HepG2 (cell line): ENCODE measurements around the gene ZMYND8. TPM values are rescaled to one million over a fixed set of nuclear protein-coding genes. Genes with fewer than 3 reads are reported as not detected.

Experiments used
- AGO2 ChIP-seq: fragments of 200-400 bp; formaldehyde crosslinking; optimal IDR thresholded peaks from 2 replicates; pipeline ENCODE3; 2017; ENCODE audit warnings: mild to moderate bottlenecking, low read depth, low read length, moderate library complexity
- CENPX ChIP-seq: sonication (generic); formaldehyde crosslinking; IDR thresholded peaks from 2 replicates; pipeline ENCODE4 v1.9.0; 2021; ENCODE audit warnings: mild to moderate bottlenecking, missing genetic modification reagents, moderate library complexity
- FOXM1 ChIP-seq: sonication (generic); formaldehyde crosslinking; IDR thresholded peaks from 2 replicates; pipeline ENCODE4 v1.5.0; 2020; ENCODE audit warnings: missing genetic modification reagents
- HDAC6 ChIP-seq: fragments of 200-600 bp; sonication (generic); IDR thresholded peaks from 2 replicates; pipeline ENCODE4 v1.7.0; 2017; ENCODE audit warnings: mild to moderate bottlenecking, antibody characterized with exemption, low read length, low read depth
- PAX8 ChIP-seq: sonication (generic); formaldehyde crosslinking; IDR thresholded peaks from 2 replicates; pipeline ENCODE4 v1.8.0; 2022; ENCODE audit warnings: mild to moderate bottlenecking, missing genetic modification reagents, borderline replicate concordance
- PBX2 ChIP-seq: IDR thresholded peaks from 2 replicates; pipeline ENCODE4 v1.6.1; 2016; ENCODE audit warnings: control low read depth
- PHF21A ChIP-seq: sonication (generic); formaldehyde crosslinking; IDR thresholded peaks from 2 replicates; pipeline ENCODE4 v1.5.0; 2020; ENCODE audit warnings: mild to moderate bottlenecking, missing genetic modification reagents
- POLR2AphosphoS5 ChIP-seq: IDR thresholded peaks from 2 replicates; pipeline ENCODE4 v1.6.1; 2012; ENCODE audit warnings: low read depth, low read length
- PRMT3 ChIP-seq: sonication (generic); formaldehyde crosslinking; IDR thresholded peaks from 2 replicates; pipeline ENCODE4 v1.8.1; 2022; ENCODE audit warnings: low read depth, mild to moderate bottlenecking, moderate library complexity, missing genetic modification reagents, borderline replicate concordance
- PTBP1 ChIP-seq: fragments of 200-400 bp; formaldehyde crosslinking; IDR thresholded peaks from 2 replicates; pipeline ENCODE4 v1.6.1; 2018; ENCODE audit warnings: low read length, low read depth; ENCODE audit not compliant: poor library complexity, severe bottlenecking
- RERE ChIP-seq: IDR thresholded peaks from 2 replicates; pipeline ENCODE4 v1.6.1; 2016; ENCODE audit warnings: low read depth, missing genetic modification reagents, missing compliant biosample characterization
- RXRA ChIP-seq: sonication (generic); formaldehyde crosslinking; IDR thresholded peaks from 2 replicates; pipeline ENCODE4 v1.5.1; 2020; ENCODE audit warnings: missing genetic modification reagents
- SMARCE1 ChIP-seq: fragments of 450-650 bp; IDR thresholded peaks from 2 replicates; pipeline ENCODE4 v1.6.1; 2017; ENCODE audit warnings: borderline replicate concordance
- SP1 ChIP-seq, 2 experiments: fragments of 450-650 bp in 1 of 2; sonication (generic) in 1 of 2; formaldehyde crosslinking in 1 of 2; IDR thresholded peaks; 2 replicates each; pipeline versions ENCODE4 v1.4.0 to v1.6.1; 2016 to 2020; ENCODE audit warnings: missing genetic modification reagents in 1 of 2
- SP2 ChIP-seq: sonication (generic); formaldehyde crosslinking; IDR thresholded peaks from 2 replicates; pipeline ENCODE4 v1.5.1; 2020; ENCODE audit warnings: mild to moderate bottlenecking, missing genetic modification reagents
- SRF ChIP-seq: IDR thresholded peaks from 2 replicates; pipeline ENCODE4 v1.6.1; 2011; ENCODE audit warnings: mild to moderate bottlenecking, low read depth, low read length, moderate library complexity
- WIZ ChIP-seq: sonication (generic); formaldehyde crosslinking; IDR thresholded peaks from 2 replicates; pipeline ENCODE4 v1.5.1; 2020; ENCODE audit warnings: mild to moderate bottlenecking, missing genetic modification reagents
- YEATS2 ChIP-seq: sonication (generic); formaldehyde crosslinking; IDR thresholded peaks from 2 replicates; pipeline ENCODE4 v1.4.0; 2020; ENCODE audit warnings: missing genetic modification reagents, borderline replicate concordance
- ZIK1 ChIP-seq: sonication (generic); formaldehyde crosslinking; IDR thresholded peaks from 2 replicates; pipeline ENCODE4 v1.5.0; 2020; ENCODE audit warnings: mild to moderate bottlenecking, low read depth, missing genetic modification reagents, borderline replicate concordance
- ZNF136 ChIP-seq: sonication (generic); formaldehyde crosslinking; IDR thresholded peaks from 2 replicates; pipeline ENCODE4 v1.8.1; 2022; ENCODE audit warnings: low read depth, mild to moderate bottlenecking, moderate library complexity, missing genetic modification reagents
- ZNF230 ChIP-seq: sonication (generic); formaldehyde crosslinking; IDR thresholded peaks from 2 replicates; pipeline ENCODE4 v1.4.0; 2020; ENCODE audit warnings: mild to moderate bottlenecking, missing genetic modification reagents
- ZNF44 ChIP-seq: sonication (generic); formaldehyde crosslinking; IDR thresholded peaks from 2 replicates; pipeline ENCODE4 v1.5.1; 2020; ENCODE audit warnings: mild to moderate bottlenecking, missing genetic modification reagents
- polyA plus RNA-seq, 8 experiments: library from polyadenylated mRNA; depleted of rRNA in 3 of 8; stranded (reverse) in 7 of 8; unstranded in 1 of 8; fragments of >200 nt; fragmentation: Illumina TruSeq in 4 of 8; extraction: Trizol in 4 of 8; gene quantifications; 2 replicates each; pipeline versions ENCODE4 v1.2.1 to v1.2.3, GENCODE V29; 2011 to 2016; ENCODE audit warnings: low read depth in 4 of 8, missing spikeins in 1 of 8, mixed read lengths in 1 of 8; ENCODE audit not compliant: insufficient read depth in 1 of 8
- total RNA-seq, 5 experiments: library from RNA; depleted of rRNA; stranded (reverse); fragments of >200 nt; fragmentation: Illumina TruSeq; extraction: Trizol; gene quantifications; 2 replicates each; pipeline ENCODE4 v1.2.3, GENCODE V29; 2016; ENCODE audit warnings: low read depth in 1 of 5
- TF ChIP-seq, protein P1 (sequence below): IDR thresholded peaks from 2 replicates; pipeline ENCODE4 v1.6.1; 2018; ENCODE audit warnings: missing genetic modification reagents, mild to moderate bottlenecking, missing compliant biosample characterization

Gene ZMYND8
- total and polyA plus RNA-seq, 2 of the 13 experiments (the other 11 are each of a cell fraction or from before 2014, with no cell fraction given), result 53.9 to 84.7 TPM

- TF ChIP-seq RERE, result peak; percentile 81
- TF ChIP-seq PBX2 (CRISPR knock-in tag), result no peak
- no peak for TF ChIP-seq WIZ
- TF ChIP-seq, protein P1, sequence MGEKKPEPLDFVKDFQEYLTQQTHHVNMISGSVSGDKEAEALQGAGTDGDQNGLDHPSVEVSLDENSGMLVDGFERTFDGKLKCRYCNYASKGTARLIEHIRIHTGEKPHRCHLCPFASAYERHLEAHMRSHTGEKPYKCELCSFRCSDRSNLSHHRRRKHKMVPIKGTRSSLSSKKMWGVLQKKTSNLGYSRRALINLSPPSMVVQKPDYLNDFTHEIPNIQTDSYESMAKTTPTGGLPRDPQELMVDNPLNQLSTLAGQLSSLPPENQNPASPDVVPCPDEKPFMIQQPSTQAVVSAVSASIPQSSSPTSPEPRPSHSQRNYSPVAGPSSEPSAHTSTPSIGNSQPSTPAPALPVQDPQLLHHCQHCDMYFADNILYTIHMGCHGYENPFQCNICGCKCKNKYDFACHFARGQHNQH, result peak; percentile 77
- no peak for TF ChIP-seq PTBP1
- TF ChIP-seq SP1 (IDR thresholded peaks at IDR 0.05), result no peak
- peak; percentile 54; the same call in 1 of the 2 replicates for TF ChIP-seq SP1 (CRISPR knock-in tag; IDR thresholded peaks at IDR 0.05)
- no peak for TF ChIP-seq CENPX
- peak; percentile 65; the same call in 1 of the 2 replicates for TF ChIP-seq ZNF44
- peak; percentile 91 for TF ChIP-seq ZNF136 (CRISPR knock-in tag)
- TF ChIP-seq PRMT3 (CRISPR knock-in tag), result no peak
- peak; percentile 62 for TF ChIP-seq FOXM1 (CRISPR knock-in tag)
- no peak for TF ChIP-seq HDAC6
- TF ChIP-seq SP2 (CRISPR knock-in tag), result no peak
- peak; percentile 80; the same call in 1 of the 2 replicates for TF ChIP-seq PHF21A (CRISPR knock-in tag)
- TF ChIP-seq RXRA (CRISPR knock-in tag), result peak; percentile 100
- TF ChIP-seq SMARCE1, result no peak
- no peak; the same call in 1 of the 2 replicates for TF ChIP-seq SRF
- no peak; the same call in 1 of the 2 replicates for TF ChIP-seq POLR2AphosphoS5
- TF ChIP-seq PAX8 (CRISPR knock-in tag), result no peak
- no peak for TF ChIP-seq ZIK1 (CRISPR knock-in tag)
- peak; percentile 84 for TF ChIP-seq YEATS2 (CRISPR knock-in tag)
- TF ChIP-seq ZNF230 (CRISPR knock-in tag), result no peak
- no peak for TF ChIP-seq AGO2
Observed at GRCh38 chr20:47233333-47234188, 122.9 kb downstream of the ZMYND8 start (continued).
